Chondrocyte (in vitro differentiated cells): Measurements from ENCODE around the gene ULBP2. TPM values are rescaled to one million over a fixed set of nuclear protein-coding genes. Genes with fewer than 3 reads are reported as not detected.
A peak's percentile ranks its signal among the peaks of the same experiment; 100 is the strongest.

Experiments used
- DNase-seq: peaks from one replicate; pipeline ENCODE4 v3.0.0; 2021; ENCODE audit warnings: mixed read lengths, low spot score
- H3K27ac Mint-ChIP-seq: one replicate; pipeline ENCODE4 v1.8.0; 2021; ENCODE audit warnings: mild to moderate bottlenecking, moderate library complexity, mixed read lengths; ENCODE audit not compliant: unreplicated experiment
- H3K27me3 Mint-ChIP-seq: 2 replicates; pipeline ENCODE4 v1.8.0; 2021; ENCODE audit warnings: low read depth, mixed read lengths
- H3K36me3 Mint-ChIP-seq: 2 replicates; pipeline ENCODE4 v1.8.0; 2021; ENCODE audit warnings: low read depth, mixed read lengths
- H3K4me1 Mint-ChIP-seq: 2 replicates; pipeline ENCODE4 v1.8.0; 2021; ENCODE audit warnings: low read depth, mild to moderate bottlenecking, mixed read lengths
- H3K4me3 Mint-ChIP-seq: one replicate; pipeline ENCODE4 v1.8.0; 2021; ENCODE audit warnings: mild to moderate bottlenecking, moderate library complexity, mixed read lengths; ENCODE audit not compliant: unreplicated experiment
- H3K9me3 Mint-ChIP-seq: 2 replicates; pipeline ENCODE4 v1.8.0; 2021; ENCODE audit warnings: low read depth, mixed read lengths
- CTCF ChIP-seq: fragments of 200-600 bp; sonication (generic); IDR thresholded peaks from 2 replicates; pipeline ENCODE4 v1.5.0; 2021; ENCODE audit warnings: antibody characterized with exemption, mild to moderate bottlenecking, moderate library complexity
- total RNA-seq: library from RNA; stranded (reverse); gene quantifications from 3 replicates; pipeline ENCODE4 v1.2.1, GENCODE V29; 2021

The ULBP2 gene
- total RNA-seq, 1 donor from 2014 or later = 15.1 TPM

- H3K27me3 Mint-ChIP-seq = peaks cover 74% of the 10 kb centered on the region
- no peak for TF ChIP-seq CTCF
- H3K36me3 Mint-ChIP-seq = peaks cover 2% of the 10 kb centered on the region
- peaks cover under 1% of the 10 kb centered on the region for H3K4me1 Mint-ChIP-seq
- H3K9me3 Mint-ChIP-seq = no peaks in the 10 kb centered on the region
- no peak for DNase-seq
- H3K4me3 Mint-ChIP-seq = no peak overlapping the region
- H3K27ac Mint-ChIP-seq = no peak overlapping the region
Measured at GRCh38 chr6:149931501-149931900, 10.3 kb upstream of the ULBP2 start.

- no peak overlapping the region for H3K4me3 Mint-ChIP-seq
- H3K27ac Mint-ChIP-seq = no peak overlapping the region
- H3K4me1 Mint-ChIP-seq = peaks cover under 1% of the 10 kb centered on the region
- DNase-seq = peak; percentile 19
- peaks cover 2% of the 10 kb centered on the region for H3K36me3 Mint-ChIP-seq
- peaks cover 79% of the 10 kb centered on the region for H3K27me3 Mint-ChIP-seq
- no peaks in the 10 kb centered on the region for H3K9me3 Mint-ChIP-seq
- no peak for TF ChIP-seq CTCF
Measured at GRCh38 chr6:149933036-149933435, 8.8 kb upstream of the ULBP2 start.

GRCh38 chr6:149933461-149933860 is 8.4 kb upstream of the ULBP2 start:
- peaks cover 2% of the 10 kb centered on the region for H3K36me3 Mint-ChIP-seq
- TF ChIP-seq CTCF = no peak
- peaks cover 3% of the 10 kb centered on the region for H3K4me1 Mint-ChIP-seq
- no peak overlapping the region for H3K27ac Mint-ChIP-seq
- peaks cover 77% of the 10 kb centered on the region for H3K27me3 Mint-ChIP-seq
- H3K4me3 Mint-ChIP-seq = no peak overlapping the region
- no peak for DNase-seq
- no peaks in the 10 kb centered on the region for H3K9me3 Mint-ChIP-seq

- Mint-ChIP-seq H3K27me3 (peaks cover 74% of the 10 kb centered on the region), H3K27ac (no peak overlapping the region)
Measured at GRCh38 chr6:149934249-149935156, 7.3 kb upstream of the ULBP2 start.

GRCh38 chr6:149935246-149935645 is 6.6 kb upstream of the ULBP2 start:
- H3K36me3 Mint-ChIP-seq = peaks cover 4% of the 10 kb centered on the region
- H3K27ac Mint-ChIP-seq = no peak overlapping the region
- no peaks in the 10 kb centered on the region for H3K9me3 Mint-ChIP-seq
- peaks cover 74% of the 10 kb centered on the region for H3K27me3 Mint-ChIP-seq
- peaks cover 10% of the 10 kb centered on the region for H3K4me1 Mint-ChIP-seq
- TF ChIP-seq CTCF = no peak
- no peak for DNase-seq
- H3K4me3 Mint-ChIP-seq = no peak overlapping the region

More at GRCh38 chr6:149934249-149935156, 7.3 kb upstream of the ULBP2 start:
- Mint-ChIP-seq H3K4me3 (no peak overlapping the region), H3K9me3 (no peaks in the 10 kb centered on the region), H3K36me3 (peaks cover 4% of the 10 kb centered on the region), H3K4me1 (peaks cover 10% of the 10 kb centered on the region)
- DNase-seq = no peak
- peak; percentile 93 for TF ChIP-seq CTCF
